ENCODE results near the gene TOLLIP. TPM values are rescaled to one million over a fixed set of nuclear protein-coding genes. Genes with fewer than 3 reads are reported as not detected.
A peak's percentile ranks its signal among the peaks of the same experiment; 100 is the strongest.

The TOLLIP gene
- total RNA-seq, 2 experiments from 2014 or later: 35.3 to 35.6 TPM

GRCh38 chr11:1317993-1318392 is 8.6 kb upstream of the TOLLIP start:
- H3K9me3 Mint-ChIP-seq: peaks cover 2% of the 10 kb centered on the region
- no peak overlapping the region for H3K4me3 Mint-ChIP-seq
- peaks cover 18% of the 10 kb centered on the region for H3K27me3 Mint-ChIP-seq
- no peaks in the 10 kb centered on the region for H3K36me3 Mint-ChIP-seq (ENCODE audit: low read depth)
- DNase-seq: no peak
- no peaks in the 10 kb centered on the region for H3K4me1 Mint-ChIP-seq
- ChIA-PET CTCF (interaction anchor here (0.7 kb wide), 1 partner anchor 257 kb away, joined by 3 read pairs; no protein-coding TSS in a partner anchor), POLR2A (no interaction called here)
- H3K27ac Mint-ChIP-seq: no peak overlapping the region

- CTCF ChIA-PET: interaction anchor here (0.7 kb wide), 1 partner anchor 257 kb away, joined by 3 read pairs; no protein-coding TSS in a partner anchor
Measured at GRCh38 chr11:1317432-1317831, 8.0 kb upstream of the TOLLIP start.

GRCh38 chr11:1310772-1311468 is 1.5 kb upstream of the TOLLIP start:
- POLR2A ChIA-PET: no interaction called here
- Mint-ChIP-seq H3K4me3 (peak overlapping the region; percentile 73), H3K27ac (peak overlapping the region; percentile 93), H3K4me1 (peaks cover 32% of the 10 kb centered on the region), H3K9me3 (peaks cover 21% of the 10 kb centered on the region), H3K27me3 (peaks cover 19% of the 10 kb centered on the region), H3K36me3 (ENCODE audit: low read depth) (peaks cover 9% of the 10 kb centered on the region)
- DNase-seq: peak; percentile 30
- CTCF ChIA-PET: interaction anchor here (0.6 to 1.0 kb wide), 2 partner anchors 34 to 93 kb away, joined by 3 to 4 read pairs; no protein-coding TSS in a partner anchor

More at GRCh38 chr11:1317432-1317831, 8.0 kb upstream of the TOLLIP start:
- H3K4me1 Mint-ChIP-seq: no peaks in the 10 kb centered on the region
- no peak overlapping the region for H3K27ac Mint-ChIP-seq
- peaks cover 4% of the 10 kb centered on the region for H3K9me3 Mint-ChIP-seq
- peaks cover 2% of the 10 kb centered on the region for H3K36me3 Mint-ChIP-seq (ENCODE audit: low read depth)
- POLR2A ChIA-PET: no interaction called here
- no peak overlapping the region for H3K4me3 Mint-ChIP-seq
- peaks cover 18% of the 10 kb centered on the region for H3K27me3 Mint-ChIP-seq
- no peak for DNase-seq

- Mint-ChIP-seq H3K4me1 (peaks cover 32% of the 10 kb centered on the region), H3K36me3 (ENCODE audit: low read depth) (peaks cover 9% of the 10 kb centered on the region), H3K4me3 (peak overlapping the region; percentile 73), H3K27me3 (peaks cover 18% of the 10 kb centered on the region), H3K9me3 (peaks cover 21% of the 10 kb centered on the region), H3K27ac (peak overlapping the region; percentile 93)
- POLR2A ChIA-PET: no interaction called here
- no peak for DNase-seq
- CTCF ChIA-PET: interaction anchor here (0.6 to 1.4 kb wide), 2 partner anchors 93 to 105 kb away, joined by 3 to 4 read pairs; no protein-coding TSS in a partner anchor
Measured at GRCh38 chr11:1310318-1310687, 871 bp upstream of the TOLLIP start.

GRCh38 chr11:1308743-1309497 is 512 bp downstream of the TOLLIP start:
- DNase-seq: no peak
- ChIA-PET POLR2A (interaction anchor here (0.7 kb wide), 1 partner anchor 15 kb away, joined by 3 read pairs; no protein-coding TSS in a partner anchor), CTCF (interaction anchor here (0.6 to 1.4 kb wide), 2 partner anchors 106 to 229 kb away, joined by 3 to 5 read pairs; no protein-coding TSS in a partner anchor)
- Mint-ChIP-seq H3K4me1 (peaks cover 35% of the 10 kb centered on the region), H3K36me3 (ENCODE audit: low read depth) (peaks cover 9% of the 10 kb centered on the region), H3K4me3 (peak overlapping the region; percentile 73), H3K9me3 (peaks cover 21% of the 10 kb centered on the region), H3K27me3 (peaks cover 16% of the 10 kb centered on the region), H3K27ac (peak overlapping the region; percentile 41)

GRCh38 chr11:1307998-1308742 is 1.3 kb downstream of the TOLLIP start:
- H3K27ac Mint-ChIP-seq: peak overlapping the region; percentile 41
- peaks cover 9% of the 10 kb centered on the region for H3K27me3 Mint-ChIP-seq
- CTCF ChIA-PET: no interaction called here
- peak overlapping the region; percentile 67 for H3K4me3 Mint-ChIP-seq
- peak; percentile 5 for DNase-seq
- peaks cover 19% of the 10 kb centered on the region for H3K9me3 Mint-ChIP-seq
- H3K36me3 Mint-ChIP-seq (ENCODE audit: low read depth): peaks cover 9% of the 10 kb centered on the region
- peaks cover 35% of the 10 kb centered on the region for H3K4me1 Mint-ChIP-seq
- POLR2A ChIA-PET: no interaction called here

- peak overlapping the region; percentile 13 for H3K27ac Mint-ChIP-seq
- CTCF ChIA-PET: no interaction called here
- DNase-seq: no peak
Measured at GRCh38 chr11:1307163-1307870, 2.1 kb downstream of the TOLLIP start.

GRCh38 chr11:1306186-1307162 is 3.0 kb downstream of the TOLLIP start:
- DNase-seq: no peak
- peak overlapping the region; percentile 9 for H3K27ac Mint-ChIP-seq
- no peak overlapping the region for H3K4me3 Mint-ChIP-seq
- H3K9me3 Mint-ChIP-seq: peaks cover 7% of the 10 kb centered on the region
- no peaks in the 10 kb centered on the region for H3K27me3 Mint-ChIP-seq
- H3K4me1 Mint-ChIP-seq: peaks cover 34% of the 10 kb centered on the region
- CTCF ChIA-PET: no interaction called here
- POLR2A ChIA-PET: no interaction called here
- H3K36me3 Mint-ChIP-seq (ENCODE audit: low read depth): peaks cover 6% of the 10 kb centered on the region

More at GRCh38 chr11:1307163-1307870, 2.1 kb downstream of the TOLLIP start:
- Mint-ChIP-seq H3K4me1 (peaks cover 35% of the 10 kb centered on the region), H3K27me3 (peaks cover 5% of the 10 kb centered on the region), H3K36me3 (ENCODE audit: low read depth) (peaks cover 7% of the 10 kb centered on the region), H3K4me3 (peak overlapping the region; percentile 67), H3K9me3 (peaks cover 16% of the 10 kb centered on the region)
- POLR2A ChIA-PET: no interaction called here

GRCh38 chr11:1305501-1306056 is 3.9 kb downstream of the TOLLIP start:
- POLR2A ChIA-PET: no interaction called here
- H3K27ac Mint-ChIP-seq: no peak overlapping the region
- CTCF ChIA-PET: no interaction called here
- peaks cover 2% of the 10 kb centered on the region for H3K36me3 Mint-ChIP-seq (ENCODE audit: low read depth)
- H3K9me3 Mint-ChIP-seq: peaks cover under 1% of the 10 kb centered on the region
- no peaks in the 10 kb centered on the region for H3K27me3 Mint-ChIP-seq
- no peak overlapping the region for H3K4me3 Mint-ChIP-seq
- peaks cover 25% of the 10 kb centered on the region for H3K4me1 Mint-ChIP-seq
- peak; percentile 5 for DNase-seq

GRCh38 chr11:1305063-1305495 is 4.4 kb downstream of the TOLLIP start:
- H3K36me3 Mint-ChIP-seq (ENCODE audit: low read depth): no peaks in the 10 kb centered on the region
- no peaks in the 10 kb centered on the region for H3K27me3 Mint-ChIP-seq
- H3K27ac Mint-ChIP-seq: no peak overlapping the region
- POLR2A ChIA-PET: no interaction called here
- H3K4me3 Mint-ChIP-seq: no peak overlapping the region
- CTCF ChIA-PET: no interaction called here
- DNase-seq: no peak
- no peaks in the 10 kb centered on the region for H3K9me3 Mint-ChIP-seq
- peaks cover 22% of the 10 kb centered on the region for H3K4me1 Mint-ChIP-seq

- POLR2A ChIA-PET: no interaction called here
- Mint-ChIP-seq H3K27me3 (no peaks in the 10 kb centered on the region), H3K9me3 (no peaks in the 10 kb centered on the region), H3K36me3 (ENCODE audit: low read depth) (no peaks in the 10 kb centered on the region), H3K4me1 (peaks cover 22% of the 10 kb centered on the region), H3K27ac (no peak overlapping the region), H3K4me3 (no peak overlapping the region)
- peak; percentile 3 for DNase-seq
- CTCF ChIA-PET: no interaction called here
Measured at GRCh38 chr11:1304380-1304779, 5.1 kb downstream of the TOLLIP start.
